GM23338 (cell line): Measurements from ENCODE around the gene SLC25A3. TPM values are rescaled to one million over a fixed set of nuclear protein-coding genes. Genes with fewer than 3 reads are reported as not detected.

Source experiments
- ATAC-seq: fragments of 200-7000 bp; cut with Tn5 transposase; 3 replicates; pipeline ENCODE4 v1.9.1; 2020
- DNase-seq: peaks from one replicate; pipeline ENCODE4 v3.0.0-alpha.2; 2015; ENCODE audit warnings: low spot score
- H2AFZ ChIP-seq: fragments of 200-600 bp; sonication (generic); 2 replicates; pipeline ENCODE4 v1.8.0; 2016; ENCODE audit warnings: antibody characterized with exemption, mild to moderate bottlenecking, moderate library complexity
- H3F3A ChIP-seq: fragments of 200-600 bp; sonication (generic); replicated peaks from 2 replicates; pipeline ENCODE4 v1.8.0; 2017; ENCODE audit warnings: antibody characterized with exemption, mixed run types, low read depth
- H3K27ac ChIP-seq: fragments of 200-600 bp; sonication (generic); 2 replicates; pipeline ENCODE4 v1.6.1; 2016; ENCODE audit warnings: low read depth
- H3K27me3 ChIP-seq: fragments of 200-600 bp; sonication (generic); 2 replicates; pipeline ENCODE4 v1.8.0; 2016; ENCODE audit warnings: mild to moderate bottlenecking, mixed run types, moderate library complexity; ENCODE audit not compliant: insufficient read depth
- H3K36me3 ChIP-seq: fragments of 200-600 bp; sonication (generic); 2 replicates; pipeline ENCODE4 v1.8.0; 2016; ENCODE audit warnings: mild to moderate bottlenecking; ENCODE audit not compliant: insufficient read depth
- H3K4me1 ChIP-seq: fragments of 200-600 bp; sonication (generic); 2 replicates; pipeline ENCODE4 v1.8.0; 2016; ENCODE audit warnings: mild to moderate bottlenecking, moderate library complexity; ENCODE audit not compliant: insufficient read depth
- H3K4me2 ChIP-seq: fragments of 200-600 bp; sonication (generic); 2 replicates; pipeline ENCODE4 v1.7.1; 2017; ENCODE audit warnings: mixed run types
- H3K4me3 ChIP-seq: fragments of 200-600 bp; sonication (generic); 2 replicates; pipeline ENCODE4 v1.6.1; 2016; ENCODE audit warnings: mixed run types
- H3K79me2 ChIP-seq: fragments of 200-600 bp; sonication (generic); replicated peaks from 2 replicates; pipeline ENCODE4 v1.8.0; 2017; ENCODE audit warnings: mild to moderate bottlenecking; ENCODE audit not compliant: insufficient read depth
- H3K9me2 ChIP-seq: fragments of 200-600 bp; sonication (generic); 2 replicates; pipeline ENCODE4 v1.8.0; 2017; ENCODE audit not compliant: insufficient read depth
- H4K20me1 ChIP-seq: fragments of 200-600 bp; sonication (generic); replicated peaks from 2 replicates; pipeline ENCODE4 v1.8.0; 2017; ENCODE audit warnings: mild to moderate bottlenecking; ENCODE audit not compliant: insufficient read depth
- H3K27ac Mint-ChIP-seq: 2 replicates; pipeline ENCODE4 v1.8.0; 2020; ENCODE audit warnings: inconsistent platforms, mild to moderate bottlenecking, moderate library complexity, mixed read lengths
- H3K27me3 Mint-ChIP-seq: 3 replicates; pipeline ENCODE4 v1.8.0; 2022; ENCODE audit warnings: low read depth, mild to moderate bottlenecking, moderate library complexity, mixed read lengths, inconsistent platforms; ENCODE audit not compliant: insufficient read depth, poor library complexity
- H3K36me3 Mint-ChIP-seq: 3 replicates; pipeline ENCODE4 v1.8.0; 2021; ENCODE audit warnings: low read depth, mild to moderate bottlenecking, inconsistent platforms, moderate library complexity, mixed read lengths
- H3K4me1 Mint-ChIP-seq: 3 replicates; pipeline ENCODE4 v1.8.0; 2020; ENCODE audit warnings: mild to moderate bottlenecking, inconsistent platforms, mixed read lengths
- H3K4me3 Mint-ChIP-seq: 3 replicates; pipeline ENCODE4 v1.8.0; 2021; ENCODE audit warnings: moderate library complexity, mild to moderate bottlenecking, inconsistent platforms, mixed read lengths
- H3K9me3 Mint-ChIP-seq: 3 replicates; pipeline ENCODE4 v1.8.0; 2020; ENCODE audit warnings: moderate library complexity, mild to moderate bottlenecking, inconsistent platforms, mixed read lengths
- CTCF ChIP-seq, 2 experiments: fragments of 200-600 bp in 1 of 2; sonication (generic) in 1 of 2; conservative IDR thresholded peaks; 2 replicates each; pipeline versions ENCODE4 v1.5.1 to v1.6.1; 2016 to 2017; ENCODE audit warnings: antibody characterized with exemption in 2 of 2, low read depth in 2 of 2, mild to moderate bottlenecking in 2 of 2, moderate library complexity in 1 of 2
- ETS1 ChIP-seq: IDR thresholded peaks from 2 replicates; pipeline ENCODE4 v1.6.1; 2016; ENCODE audit warnings: antibody characterized with exemption
- EZH2 ChIP-seq: fragments of 200-600 bp; sonication (generic); IDR thresholded peaks from one replicate; pipeline ENCODE4 v1.8.0; 2017; ENCODE audit warnings: antibody characterized with exemption, mild to moderate bottlenecking, low read depth; ENCODE audit not compliant: unreplicated experiment
- JUNB ChIP-seq: IDR thresholded peaks from one replicate; pipeline ENCODE4 v1.6.1; 2016; ENCODE audit warnings: antibody characterized with exemption; ENCODE audit not compliant: unreplicated experiment
- NANOG ChIP-seq: IDR thresholded peaks from 2 replicates; pipeline ENCODE4 v1.6.1; 2016; ENCODE audit warnings: antibody characterized with exemption, borderline replicate concordance
- POLR2AphosphoS5 ChIP-seq: IDR thresholded peaks from 2 replicates; pipeline ENCODE4 v1.6.1; 2016; ENCODE audit warnings: antibody characterized with exemption, low read depth
- REST ChIP-seq: IDR thresholded peaks from one replicate; pipeline ENCODE4 v1.6.1; 2018; ENCODE audit warnings: antibody characterized with exemption; ENCODE audit not compliant: unreplicated experiment
- STAT1 ChIP-seq: IDR thresholded peaks from one replicate; pipeline ENCODE4 v1.6.1; 2016; ENCODE audit warnings: antibody characterized with exemption; ENCODE audit not compliant: unreplicated experiment
- ZNF331 ChIP-seq: fragments of 250-450 bp; sonication (Bioruptor Pico); IDR thresholded peaks from 2 replicates; pipeline ENCODE4 v1.5.0; 2020; ENCODE audit warnings: low read depth, mild to moderate bottlenecking, moderate library complexity
- ZNF462 ChIP-seq: fragments of 250-450 bp; sonication (Bioruptor Pico); IDR thresholded peaks from 2 replicates; pipeline ENCODE4 v1.5.0; 2020; ENCODE audit warnings: mild to moderate bottlenecking, moderate library complexity
- polyA plus RNA-seq: library from polyadenylated mRNA; unstranded; fragments of >200 nt; fragmentation: Nextera tagmentation; extraction: Ambion mirVana; gene quantifications from 2 replicates; pipeline ENCODE4 v1.2.1, GENCODE V29; 2016
- total RNA-seq: library from RNA; depleted of rRNA; stranded (reverse); fragments of >200 nt; shearing (Covaris generic); gene quantifications from 2 replicates; pipeline ENCODE4 v1.2.3, GENCODE V29; 2014

SLC25A3 gene
- total and polyA plus RNA-seq, 2 experiments from 2014 or later, result 676 to 703 TPM

- TF ChIP-seq ZNF462 (CRISPR knock-in tag) (no peak), STAT1 (no peak), NANOG (no peak)
Observed at GRCh38 chr12:98544751-98545150, 48.7 kb upstream of the SLC25A3 start (continued).

- H3K27me3 ChIP-seq, result no peaks in the 10 kb centered on the region
- H3K9me2 ChIP-seq, result no peaks in the 10 kb centered on the region
- peaks cover 12% of the 10 kb centered on the region; the same call in 1 of the 2 replicates for H4K20me1 ChIP-seq
- H3K27ac ChIP-seq, result no peak overlapping the region
- Mint-ChIP-seq H3K4me1 (no peaks in the 10 kb centered on the region), H3K27ac (no peak overlapping the region), H3K36me3 (peaks cover 70% of the 10 kb centered on the region), H3K9me3 (no peaks in the 10 kb centered on the region), H3K27me3 (peaks cover 6% of the 10 kb centered on the region), H3K4me3 (no peak overlapping the region)
- no peak overlapping the region for H3K4me3 ChIP-seq
- DNase-seq, result no peak
- no peaks in the 10 kb centered on the region for H3K4me1 ChIP-seq
- no peak for ATAC-seq
- H2AFZ ChIP-seq, result no peak overlapping the region
- peaks cover 12% of the 10 kb centered on the region for H3F3A ChIP-seq
- no peak overlapping the region for H3K4me2 ChIP-seq
- peaks cover 3% of the 10 kb centered on the region; the same call in 1 of the 2 replicates for H3K79me2 ChIP-seq
- peaks cover 53% of the 10 kb centered on the region for H3K36me3 ChIP-seq
- no peak for TF ChIP-seq NANOG
- TF ChIP-seq STAT1, result no peak
- no peak for TF ChIP-seq EZH2
- no peak for TF ChIP-seq ZNF331 (CRISPR knock-in tag)
- TF ChIP-seq CTCF (conservative IDR thresholded peaks at IDR 0.05; ENCODE audit: low read depth in 2 of 2), result no peak
- no peak for TF ChIP-seq REST
- TF ChIP-seq ETS1, result no peak
- TF ChIP-seq POLR2AphosphoS5, result no peak
- no peak for TF ChIP-seq JUNB
Observed at GRCh38 chr12:98549371-98550110, 43.9 kb upstream of the SLC25A3 start.
